GM18861 (cell line): Measurements from ENCODE around the gene NR2F1-AS1.

Experiments used
- ATAC-seq: cut with Tn5 transposase; IDR thresholded peaks from one replicate; pipeline ENCODE4 v1.9.1; 2021; ENCODE audit not compliant: unreplicated experiment

The NR2F1-AS1 gene

DNA sequence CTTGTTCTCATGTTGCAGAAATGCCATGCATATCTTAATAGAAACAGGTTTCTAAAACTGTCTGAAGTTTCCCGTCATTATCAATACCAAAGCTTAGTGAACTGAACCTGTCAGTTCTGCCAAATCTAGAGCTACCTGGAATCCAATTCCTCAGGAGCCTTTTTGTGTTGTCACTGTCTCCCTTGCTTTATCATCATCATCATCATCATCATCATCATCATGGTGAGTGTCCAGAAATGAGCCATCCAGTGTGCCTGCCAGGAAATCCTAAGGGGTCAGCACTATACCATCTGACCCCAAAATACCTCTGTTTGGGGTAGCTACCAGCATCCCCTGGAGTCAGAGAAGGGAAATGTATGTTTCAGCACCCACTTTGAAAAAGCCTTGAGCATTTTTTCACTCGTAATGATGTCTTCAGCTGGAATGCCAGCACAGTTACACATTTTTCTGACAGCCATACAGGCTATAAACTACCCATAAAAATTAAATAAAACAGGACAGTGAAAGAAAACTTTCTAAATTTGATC, 150.3 kb downstream of the NR2F1-AS1 start:
- ATAC-seq, result no peak

DNA sequence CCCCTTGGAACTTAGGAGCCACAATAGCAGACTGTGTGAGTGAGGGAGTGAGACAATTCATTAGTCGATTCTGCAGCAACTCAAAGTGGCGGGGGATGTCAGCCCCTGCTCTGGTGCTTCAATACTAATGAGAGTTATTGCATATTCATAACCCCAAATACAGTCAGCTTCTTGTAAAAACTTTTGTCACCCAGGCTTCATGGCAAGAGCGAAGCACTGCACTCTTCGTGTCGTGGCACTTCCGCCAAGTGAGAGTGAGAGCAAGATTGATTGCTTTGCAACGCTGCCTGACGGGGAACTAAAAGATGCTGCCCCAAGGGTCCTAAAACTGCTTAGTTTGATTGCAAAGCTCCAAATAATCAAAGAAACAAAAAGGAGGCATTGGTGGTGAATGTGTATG, 150.9 kb downstream of the NR2F1-AS1 start:
- no peak for ATAC-seq

DNA sequence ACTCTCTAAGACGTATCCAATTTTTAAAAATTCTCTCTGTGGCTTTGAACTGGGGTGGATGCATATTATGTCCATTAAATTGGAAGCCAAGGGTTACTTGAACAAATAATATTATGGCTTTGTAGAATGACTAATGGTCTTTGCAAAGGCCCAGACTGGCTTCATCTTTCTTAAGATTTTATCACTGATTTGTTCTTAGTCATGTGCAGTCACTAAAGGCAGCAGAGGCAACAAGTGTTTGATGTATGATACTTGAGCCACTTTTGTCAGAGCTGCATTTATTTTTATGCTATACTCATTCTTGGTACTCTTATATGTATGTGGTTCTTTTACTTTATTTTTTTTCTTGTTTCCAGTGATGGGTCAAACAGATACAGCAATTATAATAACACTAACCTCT, 152.2 kb downstream of the NR2F1-AS1 start:
- ATAC-seq, result no peak

DNA sequence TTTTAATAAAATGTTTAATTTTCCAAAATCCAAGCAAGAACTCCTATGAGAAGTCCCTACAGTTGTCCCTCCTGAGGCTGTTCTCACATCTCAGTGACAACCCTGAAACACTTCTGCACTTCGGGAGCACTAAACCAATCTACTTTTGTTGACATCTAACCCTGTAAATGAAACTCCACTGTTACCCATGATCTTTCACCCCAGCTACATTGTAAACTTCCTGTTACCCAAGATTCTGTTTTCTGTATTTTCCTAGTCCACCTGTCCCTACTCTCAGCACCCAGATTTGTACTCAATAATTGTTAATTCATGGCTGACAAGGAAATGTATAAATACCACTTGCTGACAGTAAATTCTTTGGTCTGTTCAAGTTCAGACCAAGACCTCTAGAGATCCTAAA, 153.7 kb downstream of the NR2F1-AS1 start:
- ATAC-seq, result no peak

DNA sequence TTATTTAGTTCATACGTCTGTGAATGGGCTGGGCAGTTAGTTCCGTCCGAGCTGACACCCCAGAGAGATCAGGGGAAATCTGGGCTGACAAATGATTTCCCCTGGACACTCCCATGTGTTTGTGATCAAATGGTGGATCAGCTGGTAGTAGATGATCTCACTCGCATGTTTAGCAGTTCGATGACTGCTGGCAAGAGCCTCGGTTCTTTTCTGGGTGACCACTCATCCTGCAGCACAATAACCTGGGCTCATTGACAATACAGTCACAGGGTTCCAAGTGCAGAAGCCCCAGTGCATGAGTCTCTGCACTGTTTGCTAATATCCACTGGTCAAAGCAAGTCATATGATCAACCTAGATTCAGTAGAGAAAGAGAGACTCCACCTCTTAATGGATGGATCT, 155.9 kb downstream of the NR2F1-AS1 start:
- ATAC-seq, result no peak

DNA sequence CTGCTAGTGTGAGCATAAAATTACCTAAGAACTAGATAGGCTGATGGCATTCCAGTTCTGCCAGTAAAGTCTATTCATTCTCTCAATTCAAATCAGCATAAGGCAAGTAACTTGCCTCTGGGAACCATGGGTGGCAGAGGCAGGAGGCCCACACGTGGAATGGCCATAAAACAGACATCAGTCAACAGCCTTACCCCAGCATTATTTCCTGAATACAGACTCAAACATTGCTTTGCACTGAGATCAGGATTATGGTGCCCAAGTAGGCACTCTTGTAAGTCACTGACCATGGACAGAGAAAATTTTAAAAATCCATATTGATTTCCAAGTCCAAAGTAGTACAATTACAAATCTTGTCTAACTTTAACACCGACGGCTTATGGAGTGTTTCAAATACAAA, 157.7 kb downstream of the NR2F1-AS1 start:
- ATAC-seq, result no peak

DNA sequence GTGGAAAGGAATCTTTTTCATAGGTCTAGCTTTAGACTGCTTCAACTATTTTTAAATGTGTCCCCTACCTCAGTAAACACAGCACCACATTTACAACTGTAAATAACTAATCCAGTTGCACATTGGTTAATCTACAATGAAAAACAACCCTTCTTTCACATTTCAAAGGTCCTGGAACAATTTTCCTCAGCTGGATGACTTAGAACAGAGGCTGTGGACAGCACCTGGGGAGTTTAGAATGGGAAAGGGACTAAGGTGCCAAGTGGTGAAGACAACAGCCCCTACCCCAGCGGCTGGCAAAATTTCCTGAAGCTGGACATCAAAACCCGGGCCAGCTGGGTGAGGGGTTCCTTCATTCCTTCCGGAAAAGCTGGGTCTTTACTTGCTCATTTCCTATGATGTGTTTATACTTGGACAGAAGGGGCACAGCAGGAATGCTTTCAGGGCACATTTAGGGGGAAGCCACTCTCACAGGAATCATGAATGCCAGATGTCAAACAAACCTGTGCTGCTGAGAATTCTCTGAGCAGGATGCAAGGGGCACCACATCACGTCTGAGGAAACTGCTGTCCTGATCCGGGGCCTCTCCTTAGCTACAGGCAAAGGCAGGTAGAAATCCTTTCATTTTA, 158.3 kb downstream of the NR2F1-AS1 start:
- ATAC-seq, result no peak

DNA sequence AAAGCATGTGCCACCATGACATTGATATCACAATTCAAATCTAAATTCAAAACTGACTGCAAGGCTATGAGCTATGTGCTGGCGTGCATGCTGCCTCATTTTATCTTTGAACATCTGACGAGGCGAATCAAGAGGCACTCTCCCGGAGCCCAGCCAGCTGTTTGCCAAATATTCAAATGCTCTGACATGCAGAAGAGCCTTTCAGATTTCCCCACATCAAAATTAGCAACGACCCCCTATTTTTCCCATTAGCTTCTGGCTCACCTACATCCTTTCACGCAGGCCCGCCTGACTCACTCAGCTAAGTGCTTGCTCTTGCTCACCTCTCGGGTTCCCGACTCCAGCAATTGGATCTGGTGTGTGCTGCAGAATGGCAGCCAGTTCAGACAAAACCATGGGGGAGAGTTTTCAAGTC, 159.0 kb downstream of the NR2F1-AS1 start:
- ATAC-seq, result no peak

DNA sequence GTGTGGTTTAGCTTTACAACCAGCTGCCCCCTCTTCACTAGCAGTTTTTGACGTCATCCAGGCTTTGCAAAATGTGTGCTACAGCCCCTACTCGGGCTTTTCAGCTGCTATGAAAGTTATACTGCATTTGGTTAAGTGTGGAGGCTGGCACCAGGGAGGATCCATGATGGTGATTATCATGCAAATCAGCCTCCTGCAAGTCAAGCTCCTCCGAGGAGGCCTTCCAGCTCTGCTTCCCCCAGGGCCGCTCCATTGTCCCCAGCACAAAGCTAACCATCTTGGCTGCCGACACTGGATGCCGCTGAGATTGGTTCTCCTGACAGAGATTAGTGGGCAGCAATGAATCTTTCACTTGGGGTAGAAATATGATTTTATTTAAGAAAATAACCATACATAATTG, 159.6 kb downstream of the NR2F1-AS1 start:
- no peak for ATAC-seq

DNA sequence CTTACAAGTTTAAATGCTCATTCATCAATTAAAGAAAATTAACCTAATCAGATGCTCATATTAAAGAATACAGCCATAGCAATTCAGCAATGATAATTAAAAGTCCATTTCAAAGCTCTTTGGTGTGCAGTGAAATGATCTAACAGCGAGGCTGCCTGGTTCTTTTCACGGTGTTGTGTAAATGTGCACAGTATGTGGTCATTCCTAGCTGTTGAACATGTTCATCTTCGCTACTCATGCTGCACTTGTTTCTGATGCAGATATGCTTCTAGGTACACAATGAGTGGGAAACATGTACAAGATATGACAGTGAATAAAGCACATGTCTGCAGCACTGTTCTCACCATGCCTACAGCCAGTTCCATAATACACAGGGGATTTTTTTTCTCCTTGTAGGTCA, 163.5 kb downstream of the NR2F1-AS1 start:
- ATAC-seq, result no peak

DNA sequence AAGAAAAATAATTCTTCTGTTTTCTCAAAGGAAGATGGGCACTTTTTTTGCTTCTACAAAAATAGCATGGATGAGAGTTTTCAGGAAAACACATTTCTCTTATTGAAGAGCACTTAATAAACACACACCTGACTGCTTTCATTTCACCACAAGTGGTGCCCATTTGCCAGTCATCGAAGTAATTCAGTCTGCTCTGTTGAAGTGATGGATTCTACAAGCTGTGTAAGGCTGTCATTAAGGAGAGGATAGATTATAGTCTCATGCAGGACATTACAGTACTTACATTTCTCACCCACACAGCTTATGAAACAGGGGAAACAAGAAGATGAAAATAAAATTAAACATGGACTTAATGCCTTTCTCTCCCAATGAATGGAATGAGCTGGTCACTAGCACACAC, 165.2 kb downstream of the NR2F1-AS1 start:
- ATAC-seq, result no peak

DNA sequence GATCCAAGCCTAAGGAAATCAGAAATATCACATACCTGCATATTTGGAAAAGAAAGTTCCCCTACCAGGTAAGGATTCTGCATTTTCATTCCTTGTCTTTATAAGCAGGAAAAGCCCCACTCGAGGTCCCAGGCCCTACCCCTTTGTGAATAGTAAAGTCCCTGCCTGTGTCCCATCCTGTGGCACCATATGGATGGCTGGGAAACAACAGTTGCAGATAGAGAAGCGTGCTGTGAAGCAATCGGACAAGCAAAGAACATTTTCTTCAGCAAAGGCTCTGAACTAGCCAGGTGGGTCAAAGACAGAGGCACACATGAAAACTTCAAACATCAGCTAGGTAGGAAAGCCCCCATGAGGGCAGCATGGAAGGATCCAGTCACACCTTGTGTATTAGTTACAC, 169.3 kb downstream of the NR2F1-AS1 start:
- ATAC-seq, result no peak

DNA sequence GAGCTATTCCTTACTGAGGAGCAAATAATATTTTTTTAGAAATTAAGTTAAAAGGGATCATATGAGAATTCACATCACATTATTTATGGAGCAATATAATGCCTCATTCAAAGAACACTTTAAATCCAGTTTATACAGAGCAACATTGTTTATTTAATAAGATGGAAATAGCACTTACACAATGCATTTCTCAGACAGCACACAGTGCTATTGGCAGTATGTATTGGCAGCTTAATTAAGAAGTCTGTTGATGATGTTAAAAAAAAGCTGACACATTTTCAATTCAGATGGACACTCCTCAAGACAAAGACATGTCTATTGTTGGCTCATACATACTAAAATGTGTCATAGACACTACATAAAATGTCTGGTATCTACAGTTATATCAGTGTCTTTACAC, 171.3 kb downstream of the NR2F1-AS1 start:
- no peak for ATAC-seq

DNA sequence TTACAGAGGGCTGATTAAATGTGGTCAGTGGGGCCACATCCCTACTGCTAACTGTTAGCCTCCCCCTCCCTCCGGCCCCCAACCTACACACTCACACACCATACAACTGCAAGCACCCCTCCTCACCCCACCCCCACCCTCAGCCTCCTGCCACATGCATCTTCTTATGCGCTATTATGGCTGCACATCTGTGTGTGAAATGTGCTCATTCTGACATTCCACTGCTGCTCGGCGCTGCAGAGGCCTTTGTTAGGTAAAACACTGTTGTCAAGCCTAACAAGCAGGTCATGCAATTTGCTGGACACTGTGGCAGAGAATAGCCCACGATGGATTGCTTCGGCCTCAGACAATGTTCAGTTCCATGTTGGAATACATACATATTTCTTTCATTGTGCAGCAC, 173.6 kb downstream of the NR2F1-AS1 start:
- ATAC-seq, result no peak

DNA sequence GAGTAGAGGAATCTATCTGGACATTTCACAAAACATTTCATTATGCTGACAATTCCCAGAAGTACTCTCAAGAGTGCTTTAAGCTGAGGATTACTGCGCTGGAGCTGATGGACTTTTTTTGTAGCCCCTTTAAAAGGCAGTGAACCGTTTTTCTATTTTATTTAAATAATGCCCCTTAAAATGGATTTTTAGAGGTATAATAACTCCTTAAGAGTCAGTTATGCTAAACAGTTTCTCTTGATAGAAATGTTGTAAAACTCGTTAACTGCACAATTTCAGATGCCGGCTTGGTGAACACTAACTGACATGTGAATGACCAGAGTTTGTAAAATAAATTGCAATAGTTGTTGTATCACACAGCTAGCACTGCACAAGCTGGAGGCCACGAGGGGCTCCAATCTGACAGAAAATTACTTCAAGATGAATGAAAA, 174.0 kb downstream of the NR2F1-AS1 start:
- no peak for ATAC-seq

DNA sequence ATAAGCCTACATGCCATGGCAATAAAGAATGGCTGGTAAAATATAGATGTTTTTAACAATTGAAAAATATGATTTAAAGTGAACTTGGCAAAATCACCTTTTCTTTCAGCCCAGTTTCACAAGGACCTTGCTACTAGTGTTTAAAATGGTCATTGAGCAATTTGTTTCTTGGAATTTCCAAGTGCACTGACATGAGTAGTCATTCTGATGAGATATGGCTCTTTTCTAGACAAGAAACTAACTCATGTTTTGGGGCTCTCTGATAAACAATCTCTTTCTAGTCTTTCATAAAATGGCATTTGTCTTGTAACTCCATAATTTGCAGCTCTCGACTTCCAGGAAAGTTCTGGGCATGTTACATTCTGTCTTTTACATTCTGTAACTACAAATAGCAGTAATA, 176.8 kb downstream of the NR2F1-AS1 start:
- ATAC-seq, result no peak

DNA sequence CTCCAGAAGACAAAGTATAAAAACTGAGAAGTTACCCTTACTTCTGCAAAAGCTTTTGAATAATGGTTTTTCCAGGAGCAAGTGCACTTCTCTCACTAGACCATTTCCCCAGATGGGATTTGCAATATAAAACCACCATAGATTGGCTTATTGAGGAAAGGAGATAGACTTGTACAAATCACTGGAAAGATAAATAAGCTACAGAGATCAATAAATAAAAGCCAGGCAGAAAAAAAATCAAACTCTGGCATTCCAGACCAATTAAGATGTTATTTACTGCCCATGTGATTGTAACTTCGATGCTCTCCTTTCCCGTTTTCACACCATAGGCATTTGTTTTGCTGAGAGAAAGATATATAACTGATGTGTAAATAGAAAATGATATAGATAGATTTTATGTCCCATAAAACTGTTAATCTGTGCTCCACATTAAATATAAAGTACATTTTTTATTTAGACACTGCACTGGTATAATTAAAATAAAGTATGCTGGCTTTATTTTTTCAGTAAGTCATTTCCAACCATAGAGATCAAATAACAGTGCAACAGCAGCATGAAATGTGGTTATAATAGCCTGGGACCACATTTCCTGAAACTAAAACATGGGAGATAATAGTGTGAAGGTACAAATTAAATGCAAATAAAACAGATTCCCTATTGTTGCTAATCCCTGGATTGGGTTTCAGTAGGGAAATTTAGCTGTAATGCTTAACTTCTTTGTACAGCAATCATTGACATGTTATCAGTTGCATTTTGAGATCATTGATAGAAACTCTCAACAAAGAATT, 177.7 kb downstream of the NR2F1-AS1 start:
- ATAC-seq, result no peak

DNA sequence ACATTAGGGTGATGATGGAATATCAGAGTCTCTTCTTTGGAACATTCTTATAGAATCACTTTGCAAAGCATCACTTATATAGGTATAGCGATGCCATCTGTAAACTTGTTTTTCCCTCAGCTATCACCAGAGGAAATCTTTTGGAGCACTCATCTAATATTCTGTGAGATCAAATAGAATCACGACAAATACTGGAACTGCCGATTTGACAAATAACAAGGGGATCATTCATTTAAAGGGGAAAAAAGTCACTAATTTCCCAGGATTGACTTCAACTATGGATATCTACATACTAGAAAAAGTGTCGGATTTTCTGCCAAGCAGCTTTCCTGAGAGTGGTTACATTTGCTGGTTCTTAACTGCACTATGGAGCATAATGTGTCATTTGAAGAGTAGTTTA, 178.6 kb downstream of the NR2F1-AS1 start:
- ATAC-seq, result no peak

DNA sequence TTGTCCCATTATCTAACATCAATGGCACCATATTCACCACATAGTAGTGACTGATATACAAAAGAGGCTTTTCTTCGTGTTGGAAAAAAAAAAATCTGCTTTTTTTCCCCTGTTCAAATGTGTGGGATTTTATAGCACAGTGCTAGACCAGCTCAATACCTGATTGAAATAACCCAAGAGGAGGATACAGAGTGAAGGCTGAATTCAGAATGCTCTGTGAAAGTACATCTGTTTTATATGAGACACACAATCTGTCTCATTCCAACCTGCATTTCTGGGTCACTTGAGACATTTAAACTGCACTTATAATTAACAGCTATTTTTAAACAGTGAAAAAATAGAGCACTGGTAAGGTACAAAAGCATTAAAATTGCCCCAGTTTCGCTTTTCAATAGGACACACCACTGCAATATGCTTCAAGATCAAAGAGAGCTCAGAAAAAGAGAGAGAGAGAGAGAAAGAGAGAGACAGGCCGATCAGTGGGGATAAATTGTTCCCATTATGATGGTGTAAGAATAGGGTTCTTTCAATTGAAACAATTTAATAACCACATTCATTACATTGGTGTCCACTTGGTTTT, 179.3 kb downstream of the NR2F1-AS1 start:
- no peak for ATAC-seq

DNA sequence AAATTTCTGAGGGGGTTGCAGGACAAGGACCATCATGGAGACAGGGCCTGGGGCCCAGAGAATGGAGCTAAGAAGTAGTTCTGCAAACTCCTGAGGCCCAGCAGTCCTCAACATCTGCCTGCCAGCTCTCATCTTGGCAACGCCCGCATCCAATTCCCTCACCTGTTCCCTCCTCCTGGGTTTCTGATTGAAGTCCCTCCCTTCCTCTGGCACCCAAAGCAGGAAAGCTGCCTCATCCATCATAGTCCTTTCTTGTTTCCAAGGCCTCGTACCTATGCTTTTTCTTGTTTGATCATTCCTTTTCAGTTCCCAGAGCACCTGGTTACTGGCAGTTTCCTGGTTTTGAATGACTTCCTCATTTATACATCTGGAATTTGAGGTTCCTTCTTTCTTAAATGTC, 181.3 kb downstream of the NR2F1-AS1 start:
- ATAC-seq, result no peak

DNA sequence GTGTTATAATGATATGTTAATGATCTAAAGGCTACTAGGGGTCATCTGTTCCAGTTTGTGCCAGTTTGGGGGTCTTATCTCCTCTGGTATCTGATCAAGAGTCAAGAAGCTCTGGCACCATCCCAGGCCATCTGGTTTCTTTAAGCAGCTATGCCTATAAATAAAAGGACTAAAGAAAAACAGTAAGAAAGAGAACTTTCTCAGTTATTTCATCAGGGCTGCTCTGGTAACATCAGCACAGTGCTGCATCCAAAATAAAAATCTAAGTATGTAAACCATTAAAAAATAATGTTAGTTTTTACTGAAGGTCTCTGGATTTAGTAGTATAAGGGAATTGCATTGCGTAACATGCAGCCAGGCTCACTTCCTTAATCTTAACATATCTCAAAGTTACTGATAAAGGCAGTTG, 185.0 kb downstream of the NR2F1-AS1 start:
- no peak for ATAC-seq

DNA sequence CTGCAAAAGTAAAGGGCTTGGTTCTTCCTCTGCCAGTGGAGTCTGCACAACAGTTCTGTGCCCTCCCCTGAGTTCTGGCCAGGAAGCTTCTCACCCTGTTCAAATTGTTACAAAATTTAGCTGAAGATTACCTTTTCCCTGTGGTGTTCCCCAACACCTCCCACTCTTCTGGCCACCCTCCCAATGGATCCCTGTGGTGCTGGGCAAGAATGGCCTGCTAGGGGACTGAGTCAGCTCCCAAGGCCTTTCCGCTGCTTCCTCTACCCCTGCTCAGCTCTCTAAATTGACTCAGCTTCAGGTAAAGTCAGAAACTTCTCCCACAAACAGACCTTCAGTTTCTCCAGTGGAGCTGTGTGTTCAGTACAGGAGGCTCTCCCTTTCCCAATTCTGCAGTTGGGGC, 186.0 kb downstream of the NR2F1-AS1 start:
- no peak for ATAC-seq
